ENCODE results near the gene FOSL1. TPM values are rescaled to one million over a fixed set of nuclear protein-coding genes. Genes with fewer than 3 reads are reported as not detected.
A peak's percentile ranks its signal among the peaks of the same experiment; 100 is the strongest.

Gene FOSL1
- total and polyA plus RNA-seq, 2 donors (not counting 1 experiment from before 2014, with no cell fraction given) = 2.3 TPM; not detected in 1

DNA sequence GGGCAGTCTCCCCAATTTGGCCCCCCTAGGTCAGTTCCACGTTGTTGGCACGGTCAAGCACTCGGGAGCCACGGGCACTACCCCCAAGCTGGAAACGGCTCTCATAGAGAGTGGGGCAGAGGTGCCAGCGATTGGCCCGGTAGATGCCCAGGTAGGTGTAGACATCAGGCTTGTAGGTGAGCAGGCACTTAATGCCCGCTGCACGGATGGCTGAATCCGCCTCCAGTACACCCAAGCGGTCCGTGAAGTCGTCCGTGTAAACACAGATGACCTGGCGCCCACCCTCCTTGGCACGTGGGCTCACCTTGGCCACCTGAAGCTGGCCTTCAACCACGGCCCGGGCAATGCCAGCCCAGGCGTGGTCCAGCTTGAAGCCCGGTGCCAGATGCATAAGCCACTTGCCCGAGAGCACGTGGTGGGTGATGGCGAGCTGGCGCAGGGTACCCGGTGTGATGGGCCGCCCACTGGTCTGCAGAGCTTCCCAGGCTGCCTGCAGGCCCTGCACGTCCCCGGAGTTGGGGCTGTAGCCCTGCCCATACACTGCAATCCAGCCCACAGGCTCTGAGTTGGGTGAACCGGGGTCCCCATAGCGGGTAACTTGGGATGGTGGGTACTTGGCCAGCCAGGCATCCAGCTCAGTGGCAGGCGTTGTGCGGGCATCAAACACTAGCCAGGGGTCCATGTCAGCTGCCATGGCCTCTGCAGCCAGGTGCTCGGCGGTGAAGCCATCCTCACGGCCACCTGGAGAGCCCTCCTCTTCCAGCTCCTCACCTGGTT is 17.4 kb upstream of the FOSL1 start:
- POLR2A ChIA-PET = interaction anchor here (0.6 to 2.5 kb wide), 8 partner anchors 10 to 350 kb away, joined by 3 to 13 read pairs (median 5); partner anchors contain the start of genes CCDC85B, FIBP and RNASEH2C
- Mint-ChIP-seq H3K4me3 (peak overlapping the region; percentile 89), H3K9me3 (ENCODE audit: insufficient read depth) (no peaks in the 10 kb centered on the region), H3K4me1 (peaks cover 44% of the 10 kb centered on the region), H3K27me3 (no peaks in the 10 kb centered on the region), H3K27ac (peak overlapping the region; percentile 87)
- TF ChIP-seq, protein P1, sequence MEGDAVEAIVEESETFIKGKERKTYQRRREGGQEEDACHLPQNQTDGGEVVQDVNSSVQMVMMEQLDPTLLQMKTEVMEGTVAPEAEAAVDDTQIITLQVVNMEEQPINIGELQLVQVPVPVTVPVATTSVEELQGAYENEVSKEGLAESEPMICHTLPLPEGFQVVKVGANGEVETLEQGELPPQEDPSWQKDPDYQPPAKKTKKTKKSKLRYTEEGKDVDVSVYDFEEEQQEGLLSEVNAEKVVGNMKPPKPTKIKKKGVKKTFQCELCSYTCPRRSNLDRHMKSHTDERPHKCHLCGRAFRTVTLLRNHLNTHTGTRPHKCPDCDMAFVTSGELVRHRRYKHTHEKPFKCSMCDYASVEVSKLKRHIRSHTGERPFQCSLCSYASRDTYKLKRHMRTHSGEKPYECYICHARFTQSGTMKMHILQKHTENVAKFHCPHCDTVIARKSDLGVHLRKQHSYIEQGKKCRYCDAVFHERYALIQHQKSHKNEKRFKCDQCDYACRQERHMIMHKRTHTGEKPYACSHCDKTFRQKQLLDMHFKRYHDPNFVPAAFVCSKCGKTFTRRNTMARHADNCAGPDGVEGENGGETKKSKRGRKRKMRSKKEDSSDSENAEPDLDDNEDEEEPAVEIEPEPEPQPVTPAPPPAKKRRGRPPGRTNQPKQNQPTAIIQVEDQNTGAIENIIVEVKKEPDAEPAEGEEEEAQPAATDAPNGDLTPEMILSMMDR (IDR thresholded peaks at IDR 0.05) = no peak
- H3K4me1 ChIP-seq (ENCODE audit: control insufficient read depth in 2 of 2, insufficient read depth in 2 of 2, low read length in 2 of 2) = peaks cover 19 to 50% of the 10 kb centered on the region in 2 donors
- DNase-seq (no peak), ATAC-seq (ENCODE audit: low read depth) (no peak)
- H3K4me3 ChIP-seq (ENCODE audit: control extremely low read depth in 1 of 5, extremely low read depth in 1 of 5, insufficient read depth in 1 of 5, low read depth in 2 of 5, low read length in 4 of 5) = peak overlapping the region; percentile 83 to 99 (median 93)
- H3K4me2 ChIP-seq (replicated peaks; ENCODE audit: low read depth, low read length, poor library complexity, severe bottlenecking) = peak overlapping the region; percentile 97
- H3K9me3 ChIP-seq (ENCODE audit: control extremely low read depth in 1 of 3, control insufficient read depth in 2 of 3, insufficient read depth in 1 of 3, low read length in 2 of 3) = no peaks in the 10 kb centered on the region
- H3K9ac ChIP-seq (ENCODE audit: low read length) = peak overlapping the region; percentile 96
- H4K20me1 ChIP-seq (ENCODE audit: control insufficient read depth, insufficient read depth, low read length, poor library complexity, severe bottlenecking) = peaks cover 4% of the 10 kb centered on the region
- 95% methylated on average over 33 of the region's 35 CpGs for WGBS (ENCODE audit: insufficient coverage)
- intact Hi-C loops (cut with micrococcal nuclease) = loop anchor here (2.0 kb wide), 1 partner anchor 59 kb away; the partner anchor contains the start of gene CFL1
- CTCF ChIA-PET = interaction anchor here (0.9 to 2.1 kb wide), 5 partner anchors 19 to 75 kb away, joined by 3 to 15 read pairs (median 4); partner anchors contain the start of genes CCDC85B and FIBP
- H3K36me3 ChIP-seq (replicated peaks in 1 of 2; ENCODE audit: control extremely low read depth in 1 of 2, control insufficient read depth in 1 of 2, extremely low read depth in 1 of 2, insufficient read depth in 2 of 2, low read length in 1 of 2) = peaks cover 2 to 13% of the 10 kb centered on the region in 2 experiments
- H3K79me2 ChIP-seq (ENCODE audit: control insufficient read depth, insufficient read depth, low read length) = peaks cover 42% of the 10 kb centered on the region
- peak overlapping the region; percentile 77 for H2AFZ ChIP-seq (ENCODE audit: insufficient read depth, low read depth, low read length, poor library complexity, severe bottlenecking)
- H3K27me3 ChIP-seq (replicated peaks in 1 of 4; ENCODE audit: control extremely low read depth in 1 of 4, control insufficient read depth in 3 of 4, insufficient read depth in 4 of 4, low read length in 3 of 4) = no peaks in the 10 kb centered on the region
- peak overlapping the region in 1 of 2 donors; percentile 66 for H3K27ac ChIP-seq (ENCODE audit: low read length in 2 of 2)

DNA sequence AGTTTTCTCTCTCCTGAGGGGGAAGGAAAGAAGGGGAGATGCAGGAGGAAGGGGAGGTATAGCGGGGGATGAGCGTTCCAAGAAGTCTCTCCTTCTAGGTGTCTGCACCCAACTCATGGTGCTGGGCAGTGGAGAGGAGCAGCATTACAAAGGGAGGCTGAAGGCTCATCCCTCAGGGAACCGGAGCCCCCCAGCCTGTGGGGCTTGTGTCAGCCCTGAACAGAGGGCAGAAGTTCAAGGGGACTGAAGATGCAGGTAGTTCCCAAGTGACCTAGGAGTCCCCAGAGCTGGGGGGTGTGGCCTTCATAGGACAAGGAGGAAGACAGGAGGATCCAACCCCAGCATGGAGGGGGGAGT is 16.9 kb upstream of the FOSL1 start:
- ChIA-PET POLR2A (interaction anchor here (0.8 to 2.5 kb wide), 2 partner anchors 26 to 196 kb away, joined by 5 to 13 read pairs; partner anchors contain the start of genes CCDC85B and RNASEH2C), CTCF (interaction anchor here (1.9 to 2.1 kb wide), 2 partner anchors 27 to 32 kb away, joined by 12 to 15 read pairs; partner anchors contain the start of genes CCDC85B and FIBP)
- peaks cover 4% of the 10 kb centered on the region for H4K20me1 ChIP-seq (ENCODE audit: control insufficient read depth, insufficient read depth, low read length, poor library complexity, severe bottlenecking)
- peaks cover 0 to 1% (median 0%) of the 10 kb centered on the region in 4 experiments for H3K27me3 ChIP-seq (replicated peaks in 1 of 4; ENCODE audit: control extremely low read depth in 1 of 4, control insufficient read depth in 3 of 4, insufficient read depth in 4 of 4, low read length in 3 of 4)
- no peak overlapping the region for H2AFZ ChIP-seq (ENCODE audit: insufficient read depth, low read depth, low read length, poor library complexity, severe bottlenecking)
- TF ChIP-seq EZH2 (IDR thresholded peaks at IDR 0.05; ENCODE audit: borderline replicate concordance, insufficient read depth, low read depth, low read length, poor library complexity, severe bottlenecking) = no peak
- TF ChIP-seq, protein P1 (IDR thresholded peaks at IDR 0.05) = no peak
- H3K9me3 Mint-ChIP-seq (ENCODE audit: insufficient read depth) = no peaks in the 10 kb centered on the region
- no peaks in the 10 kb centered on the region for H3K9me3 ChIP-seq (ENCODE audit: control extremely low read depth in 1 of 3, control insufficient read depth in 2 of 3, insufficient read depth in 1 of 3, low read length in 2 of 3)
- no peak for ATAC-seq (ENCODE audit: low read depth)
- peaks cover 44% of the 10 kb centered on the region for H3K4me1 Mint-ChIP-seq
- peaks cover 19 to 50% of the 10 kb centered on the region in 2 donors for H3K4me1 ChIP-seq (ENCODE audit: control insufficient read depth in 2 of 2, insufficient read depth in 2 of 2, low read length in 2 of 2)
- H3K36me3 ChIP-seq (replicated peaks in 1 of 2; ENCODE audit: control extremely low read depth in 1 of 2, control insufficient read depth in 1 of 2, extremely low read depth in 1 of 2, insufficient read depth in 2 of 2, low read length in 1 of 2) = peaks cover 0 to 7% of the 10 kb centered on the region in 2 experiments
- peak overlapping the region; percentile 97 for H3K4me2 ChIP-seq (replicated peaks; ENCODE audit: low read depth, low read length, poor library complexity, severe bottlenecking)
- 100% methylated on average over 3 of the region's 3 CpGs for WGBS (ENCODE audit: insufficient coverage)
- no peak for DNase-seq
- no peak overlapping the region for H3K9ac ChIP-seq (ENCODE audit: low read length)
- H3K79me2 ChIP-seq (ENCODE audit: control insufficient read depth, insufficient read depth, low read length) = peaks cover 47% of the 10 kb centered on the region
- intact Hi-C loops (cut with micrococcal nuclease) = no loop called here
- H3K27me3 Mint-ChIP-seq = no peaks in the 10 kb centered on the region
- peak overlapping the region; percentile 89 for H3K4me3 Mint-ChIP-seq
- no peak overlapping the region for H3K4me3 ChIP-seq (ENCODE audit: control extremely low read depth in 1 of 5, extremely low read depth in 1 of 5, insufficient read depth in 1 of 5, low read depth in 2 of 5, low read length in 4 of 5)
- H3K27ac ChIP-seq (ENCODE audit: low read length in 2 of 2) = no peak overlapping the region
- peak overlapping the region; percentile 67 for H3K27ac Mint-ChIP-seq
